ENCODE results near the gene CBX1.

Gene CBX1

GRCh38 chr17:48025904-48026501 is 75.3 kb downstream of the CBX1 start:
- DNase-seq (ENCODE audit: low spot score), result no peak

DNA sequence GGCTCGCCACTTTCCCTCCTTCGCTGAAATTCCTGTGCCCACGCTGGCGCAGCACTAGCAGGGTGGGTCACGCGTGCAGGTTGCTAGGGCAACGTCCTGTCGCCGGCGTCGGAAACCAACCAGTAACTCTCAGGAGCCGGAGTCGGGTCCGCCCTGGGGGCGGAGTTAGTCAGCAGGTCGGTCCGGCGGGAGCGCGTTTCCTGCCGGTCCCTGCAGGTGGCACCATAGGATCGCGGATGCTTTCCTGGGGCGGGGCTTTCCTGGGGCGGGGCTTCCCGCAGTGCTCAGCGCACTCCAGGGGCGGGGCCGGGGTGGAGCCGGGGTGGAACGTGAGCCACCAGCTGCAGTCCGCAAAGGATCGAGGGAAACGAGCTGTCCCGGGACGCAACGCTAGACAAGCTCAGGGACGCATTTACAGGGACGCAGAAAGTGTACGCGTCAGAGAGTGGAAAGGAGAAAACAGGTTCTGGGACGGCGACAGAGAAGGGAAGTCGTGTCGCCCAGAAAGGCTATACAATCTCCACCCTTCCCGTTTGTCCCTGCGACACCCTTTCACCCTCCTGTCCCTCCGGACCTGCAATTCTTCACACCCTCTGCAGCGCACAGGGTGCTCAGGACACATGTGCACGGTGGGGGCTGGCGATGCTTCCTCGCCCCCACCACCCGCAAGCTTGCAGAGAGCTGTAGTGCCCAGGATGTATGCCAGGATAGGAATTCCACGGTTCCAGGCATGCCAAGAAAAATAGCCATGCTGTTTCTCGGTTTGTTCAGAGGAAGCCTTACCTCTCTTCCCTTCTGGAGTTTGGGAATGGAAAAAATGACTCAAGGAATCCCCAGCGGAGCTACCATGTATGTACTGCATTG is 76.0 kb downstream of the CBX1 start:
- DNase-seq (ENCODE audit: low spot score), result peak; percentile 99

GRCh38 chr17:48024149-48025039 is 76.9 kb downstream of the CBX1 start:
- DNase-seq (ENCODE audit: low spot score), result peak; percentile 49

- DNase-seq (ENCODE audit: low spot score), result peak; percentile 81
These were observed 77.7 kb downstream of the CBX1 start for GRCh38 chr17:48023400-48024148.

DNA sequence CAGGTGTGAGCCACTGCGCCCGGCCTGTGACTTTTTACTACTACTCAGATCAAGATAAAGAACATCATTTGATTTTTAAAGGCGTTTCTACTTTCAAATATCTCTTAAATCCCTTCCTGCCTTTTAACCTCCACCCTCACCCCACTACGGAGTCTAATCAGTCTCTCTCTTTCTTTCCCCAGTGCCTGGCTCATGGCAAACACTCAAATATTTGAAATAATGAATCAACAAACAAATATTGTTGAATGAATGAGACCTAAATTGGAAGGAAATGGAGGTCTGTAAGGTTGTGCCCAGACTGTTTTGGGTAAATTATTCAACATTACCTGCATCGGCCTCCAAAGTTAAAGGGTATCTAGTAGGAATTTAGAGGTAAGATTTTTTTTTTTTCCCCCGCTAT is 78.4 kb downstream of the CBX1 start:
- DNase-seq (ENCODE audit: low spot score), result no peak

- DNase-seq (ENCODE audit: low spot score), result no peak
These were observed 79.3 kb downstream of the CBX1 start for GRCh38 chr17:48021934-48022333.

Measured in D341Med (cell line).